MM.1S (cell line): Measurements from ENCODE around the gene DCAF6.

ENCODE experiments used
- CTCF ChIP-seq: fragments of 300-600 bp; sonication (generic); IDR thresholded peaks from 2 replicates; pipeline ENCODE4 v1.5.1; 2016; ENCODE audit warnings: antibody characterized with exemption, low read length, mixed read lengths
- EZH2 ChIP-seq: fragments of 300-600 bp; sonication (generic); optimal IDR thresholded peaks from 2 replicates; pipeline ENCODE3; 2017; ENCODE audit warnings: low read depth, mild to moderate bottlenecking, antibody characterized with exemption, low read length, mixed read lengths

- TF ChIP-seq EZH2 (no peak), CTCF (no peak)
Measured at GRCh38 chr1:168031198-168031597, 94.7 kb downstream of the DCAF6 start.
